Stromal cell of bone marrow (primary cell): ENCODE measurements around the gene HOXB13.
A peak's percentile ranks its signal among the peaks of the same experiment; 100 is the strongest.

Experiments used
- DNase-seq: peaks from one replicate; pipeline ENCODE4 v3.0.0-alpha.2; 2012; ENCODE audit warnings: low read depth

The HOXB13 gene

DNA sequence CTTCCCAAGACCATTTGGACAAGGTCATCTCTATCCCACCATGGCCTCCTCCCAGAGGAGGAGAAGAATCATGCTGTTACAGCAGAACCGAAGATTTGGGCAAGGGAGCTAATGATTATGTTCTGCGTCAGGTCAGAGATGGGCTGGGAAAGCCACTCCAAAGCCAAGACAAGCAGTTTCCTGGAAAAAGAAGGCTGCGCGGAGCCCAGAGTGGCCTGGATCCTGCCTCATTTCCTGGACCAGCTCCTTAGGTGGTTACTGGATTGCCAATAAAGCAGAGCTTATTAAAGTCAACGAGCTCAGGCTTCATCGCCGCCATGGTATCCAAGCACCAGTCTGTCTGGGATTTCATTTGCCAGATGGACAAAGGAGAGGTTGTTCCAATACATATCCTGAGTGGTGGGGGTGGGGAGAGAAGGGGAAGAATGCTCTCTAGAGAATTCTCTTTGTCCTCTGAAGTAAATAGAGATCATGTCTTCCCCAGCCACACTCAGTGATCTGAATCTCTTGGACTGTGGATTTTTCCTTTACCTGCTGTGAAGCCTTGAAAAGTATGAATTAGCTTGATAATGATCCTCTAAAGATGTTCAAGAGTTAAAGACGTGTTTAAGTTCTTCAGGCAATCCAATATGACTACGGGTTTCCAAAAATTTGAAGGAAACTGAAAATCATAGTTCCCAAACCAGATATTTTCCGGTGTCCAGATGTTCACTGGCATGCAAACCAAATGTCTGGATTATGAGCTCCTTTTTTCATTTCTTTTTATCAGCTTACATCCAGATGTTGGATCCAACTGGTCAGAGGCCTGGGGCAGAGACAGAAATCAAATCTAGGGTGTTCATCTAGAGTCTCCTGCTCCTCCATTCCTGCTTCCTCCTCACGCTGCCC lies 23.9 kb downstream of the HOXB13 start:
- DNase-seq = no peak

DNA sequence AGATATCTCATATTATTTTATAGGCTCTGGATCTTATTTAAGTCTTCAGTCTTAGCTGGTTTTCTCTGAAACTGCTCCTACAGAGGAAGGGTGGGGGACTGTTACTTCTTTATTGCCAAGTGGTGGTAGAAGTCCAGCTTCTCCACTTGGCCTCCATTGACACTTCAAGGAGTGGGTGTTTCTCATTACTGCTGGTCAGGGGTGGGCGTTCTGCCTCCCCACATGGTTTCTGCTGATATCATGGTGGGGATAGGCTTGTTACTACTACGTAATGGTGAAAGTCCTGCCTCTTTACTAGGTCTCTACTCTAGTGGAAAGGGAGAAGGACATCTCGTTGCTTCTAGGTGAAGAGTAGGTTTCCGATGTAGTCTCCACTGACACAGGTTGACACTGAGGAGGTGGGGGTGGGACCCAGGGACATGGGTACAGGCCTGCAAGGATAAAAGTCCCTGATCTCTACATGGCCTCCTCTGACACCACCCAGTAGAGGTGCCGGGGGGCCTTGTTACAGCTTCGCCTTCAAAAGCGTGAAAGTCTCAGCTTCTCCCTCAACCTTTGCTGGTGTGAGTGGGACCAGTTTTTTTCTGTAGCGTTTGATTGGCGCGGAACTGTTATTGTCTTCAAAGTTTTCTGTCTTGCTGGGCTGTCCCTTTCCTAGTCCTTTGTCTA lies 26.6 kb downstream of the HOXB13 start:
- no peak for DNase-seq

GRCh38 chr17:48693178-48693577 lies 35.4 kb downstream of the HOXB13 start:
- no peak for DNase-seq

DNA sequence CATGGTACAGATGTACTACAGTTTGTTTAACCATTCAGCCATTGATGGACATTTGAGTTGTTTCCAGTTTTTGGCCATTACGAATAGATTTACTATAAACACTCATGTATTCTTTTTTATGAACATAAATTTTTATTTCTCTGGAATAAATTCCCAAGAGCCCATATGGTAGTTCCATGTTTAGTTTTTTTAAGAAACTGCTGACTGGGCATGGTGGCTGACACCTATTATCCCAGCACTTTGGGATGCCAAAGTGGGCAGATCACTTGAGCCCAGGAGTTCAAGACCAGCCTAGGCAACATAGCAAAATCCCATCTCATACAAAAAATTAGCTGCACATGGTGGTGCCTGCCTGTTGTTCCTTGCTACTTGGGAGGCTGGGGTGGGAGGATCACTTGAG lies 36.5 kb downstream of the HOXB13 start:
- no peak for DNase-seq

DNA sequence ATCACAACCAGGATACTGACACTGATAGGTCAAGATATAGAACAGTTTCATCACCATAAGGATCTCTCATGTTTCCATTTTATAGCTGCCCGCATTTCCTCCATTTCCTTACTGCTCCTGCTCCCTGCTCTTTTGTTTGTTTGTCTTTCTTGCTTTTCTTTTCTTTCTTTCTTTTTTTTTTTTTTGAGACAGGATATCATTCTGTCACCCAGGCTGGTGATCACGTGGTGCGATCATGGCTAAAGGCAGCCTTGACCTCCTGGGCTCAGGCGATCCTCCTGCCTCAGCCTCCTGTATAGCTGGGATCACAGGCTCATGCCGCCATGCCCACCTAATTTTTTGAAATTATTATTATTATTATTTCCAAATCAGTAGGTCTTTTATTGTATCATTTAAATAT lies 37.9 kb downstream of the HOXB13 start:
- DNase-seq = no peak

DNA sequence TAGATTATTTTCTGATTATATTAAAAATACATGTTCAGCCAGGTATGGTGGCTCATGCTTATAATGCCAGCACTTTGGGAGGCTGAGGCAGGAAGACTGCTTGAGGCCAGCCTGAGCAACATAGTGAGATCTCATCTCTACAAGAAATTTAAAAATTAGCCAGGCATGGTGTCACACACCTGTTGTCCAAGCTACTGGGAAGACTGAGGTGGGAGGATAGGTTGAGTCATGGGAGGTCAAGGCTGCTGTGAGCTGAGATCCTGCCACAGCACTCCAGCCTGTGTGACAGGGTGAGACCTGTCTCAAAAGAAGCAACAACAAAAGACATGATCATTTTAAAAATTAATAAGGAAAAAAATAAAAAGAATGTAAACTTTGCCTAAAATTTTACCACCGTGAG lies 46.9 kb downstream of the HOXB13 start:
- no peak for DNase-seq

GRCh38 chr17:48679385-48680096 lies 49.0 kb downstream of the HOXB13 start:
- DNase-seq = no peak

- DNase-seq = peak; percentile 6
These were observed 50.2 kb downstream of the HOXB13 start for GRCh38 chr17:48678141-48678971.

DNA sequence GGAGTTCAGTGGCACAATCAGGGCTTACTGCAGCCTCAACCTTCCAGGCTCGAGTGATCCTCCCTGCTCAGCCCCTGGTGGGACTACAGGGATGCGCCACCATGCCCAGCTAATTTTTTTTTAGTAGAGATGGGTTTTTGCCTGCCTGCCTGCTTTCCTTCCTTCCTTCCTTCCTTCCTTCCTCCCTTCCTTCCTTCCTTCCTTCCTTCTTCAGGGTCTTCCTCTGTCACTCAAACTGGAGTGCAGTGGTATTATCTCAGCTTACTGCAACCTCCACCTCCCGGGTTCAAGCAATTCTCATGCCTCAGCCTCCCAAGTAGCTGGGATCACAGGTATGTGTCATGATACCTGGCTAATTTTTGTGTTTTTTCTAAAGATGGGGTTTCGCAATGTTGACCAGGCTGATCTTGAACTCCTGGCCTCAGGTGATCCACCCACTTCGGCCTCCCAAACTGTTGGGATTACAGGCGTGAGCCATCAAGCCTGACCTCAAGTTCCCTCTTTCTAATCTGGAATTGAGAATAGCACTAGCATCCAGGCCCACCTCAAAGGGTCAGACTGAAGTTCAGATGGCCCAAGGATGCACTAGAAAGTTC lies 51.5 kb downstream of the HOXB13 start:
- DNase-seq = no peak
